ENCODE data around the gene FAM168B. TPM values are rescaled to one million over a fixed set of nuclear protein-coding genes. Genes with fewer than 3 reads are reported as not detected.

FAM168B gene
- total RNA-seq, 1 experiment from 2014 or later: 146 TPM

DNA sequence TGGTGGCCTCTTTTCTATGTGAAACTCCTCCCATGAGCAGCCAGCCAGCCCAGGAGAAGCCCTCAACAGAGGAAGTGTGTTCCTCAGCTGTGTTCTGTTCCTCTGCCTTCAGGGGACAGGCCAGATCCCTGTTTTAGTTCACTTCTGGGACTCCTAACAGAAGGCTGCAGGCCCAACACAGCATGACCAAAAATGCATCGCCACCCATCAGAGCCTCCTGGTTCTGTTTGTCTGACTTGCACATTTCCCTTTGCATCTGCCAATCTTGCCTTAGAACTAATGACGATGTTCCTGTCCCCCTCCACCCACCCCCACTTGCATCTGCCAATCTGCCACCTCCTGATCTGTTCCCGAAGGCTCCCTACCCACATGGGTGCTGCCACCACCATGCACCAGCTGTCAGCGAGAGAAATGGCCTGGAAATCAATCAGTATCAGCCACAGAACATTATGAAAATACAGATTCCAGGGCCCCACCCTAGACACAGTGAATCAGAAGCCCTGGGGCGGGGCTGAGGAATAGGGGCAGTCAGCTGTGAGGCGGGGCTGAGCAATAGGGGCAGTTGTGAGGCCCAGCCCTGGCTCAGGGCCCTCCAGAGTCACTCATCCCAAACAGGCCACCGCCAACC lies 51.0 kb downstream of the FAM168B start:
- no peaks in the 10 kb centered on the region for H3K9me3 ChIP-seq (replicated peaks)
- no peaks in the 10 kb centered on the region for H3K27me3 ChIP-seq
- no peaks in the 10 kb centered on the region; the same call in 1 of the 2 replicates for H3K36me3 ChIP-seq
- no peak overlapping the region for H3K4me3 ChIP-seq
- 0 out of 2 replicates have a peak, but pooled peaks cover 5% of the 10 kb centered on the region for H3K4me1 ChIP-seq
- no peak for DNase-seq
- no peak overlapping the region for H3K27ac ChIP-seq

GRCh38 chr2:131041402-131042147 lies 51.7 kb downstream of the FAM168B start:
- Histone ChIP-seq H3K9me3 (replicated peaks) (no peaks in the 10 kb centered on the region), H3K27me3 (no peaks in the 10 kb centered on the region), H3K4me3 (no peak overlapping the region), H3K36me3 (no peaks in the 10 kb centered on the region), H3K4me1 (0 out of 2 replicates have a peak, but pooled peaks cover 5% of the 10 kb centered on the region), H3K27ac (no peak overlapping the region)
- DNase-seq: no peak

DNA sequence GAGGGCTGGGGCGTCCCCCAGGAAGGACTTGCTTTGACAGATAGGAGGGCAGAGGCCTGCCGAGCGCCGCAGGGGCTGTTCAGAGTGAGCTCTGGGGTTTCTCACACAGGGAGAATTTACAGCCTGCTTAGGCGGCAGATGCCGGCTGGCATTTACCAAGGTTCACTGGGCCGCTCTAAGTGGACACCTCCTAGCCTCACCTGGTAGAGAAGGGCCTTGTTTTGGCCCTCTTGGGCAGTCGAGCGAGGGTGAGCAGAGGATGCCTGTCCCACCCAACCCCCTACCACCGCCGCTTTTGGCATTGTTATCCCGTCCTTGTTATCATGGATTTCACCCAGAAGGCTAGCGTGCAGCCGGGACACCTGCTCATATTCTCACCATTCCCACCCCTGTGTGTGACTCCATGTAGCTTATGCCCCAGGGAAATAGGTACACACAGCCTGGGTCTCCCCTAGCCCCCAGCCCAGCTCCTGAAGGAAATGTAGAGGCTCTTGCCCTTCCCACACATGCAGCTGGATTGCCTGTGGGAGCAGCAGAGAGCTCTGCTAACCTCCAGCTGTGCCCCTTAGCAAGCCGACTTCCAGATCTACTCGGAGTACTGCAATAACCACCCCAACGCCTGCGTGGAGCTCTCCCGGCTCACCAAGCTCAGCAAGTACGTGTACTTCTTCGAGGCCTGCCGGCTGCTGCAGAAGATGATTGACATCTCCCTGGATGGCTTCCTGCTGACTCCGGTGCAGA lies 52.4 kb downstream of the FAM168B start:
- DNase-seq: no peak
- no peak overlapping the region for H3K27ac ChIP-seq
- 0 out of 2 replicates have a peak, but pooled peaks cover 3% of the 10 kb centered on the region for H3K4me1 ChIP-seq
- no peaks in the 10 kb centered on the region for H3K36me3 ChIP-seq
- no peaks in the 10 kb centered on the region for H3K9me3 ChIP-seq (replicated peaks)
- H3K27me3 ChIP-seq: no peaks in the 10 kb centered on the region
- H3K4me3 ChIP-seq: no peak overlapping the region

DNA sequence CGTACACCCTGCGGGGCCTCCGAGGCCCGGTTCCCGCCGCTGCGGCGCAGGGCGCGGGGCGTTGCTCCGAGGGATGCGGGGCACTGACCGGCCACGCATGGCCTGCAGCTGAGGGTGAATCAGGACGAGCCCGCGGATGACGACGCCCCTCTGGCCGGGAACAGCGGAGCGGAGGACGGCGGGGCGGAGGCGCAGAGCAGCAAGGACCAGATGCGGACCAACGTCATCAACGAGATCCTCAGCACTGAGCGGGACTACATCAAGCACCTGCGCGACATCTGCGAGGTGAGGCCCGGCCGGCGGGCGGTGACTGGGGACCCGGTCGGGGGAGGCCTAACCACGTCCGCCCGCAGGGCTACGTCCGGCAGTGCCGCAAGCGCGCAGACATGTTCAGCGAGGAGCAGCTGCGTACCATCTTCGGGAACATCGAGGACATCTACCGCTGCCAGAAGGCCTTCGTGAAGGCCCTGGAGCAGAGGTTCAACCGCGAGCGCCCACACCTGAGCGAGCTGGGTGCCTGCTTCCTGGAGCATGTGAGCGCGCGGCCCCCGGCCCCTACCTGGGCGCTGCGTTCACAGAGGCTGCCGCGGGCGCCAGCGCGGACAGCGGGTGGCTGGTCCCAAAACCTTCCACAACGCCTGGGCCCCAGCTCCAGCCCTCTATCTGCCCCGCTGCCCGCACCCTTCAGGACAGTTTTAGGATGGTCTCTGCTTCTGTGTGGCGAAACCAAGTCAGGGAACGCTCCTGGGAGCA lies 53.2 kb downstream of the FAM168B start:
- Histone ChIP-seq H3K9me3 (replicated peaks) (no peaks in the 10 kb centered on the region), H3K27ac (no peak overlapping the region), H3K27me3 (no peaks in the 10 kb centered on the region), H3K4me3 (no peak overlapping the region), H3K4me1 (no peaks in the 10 kb centered on the region), H3K36me3 (no peaks in the 10 kb centered on the region)
- no peak for DNase-seq

GRCh38 chr2:131039535-131039907 lies 53.7 kb downstream of the FAM168B start:
- Histone ChIP-seq H3K27ac (no peak overlapping the region), H3K4me3 (no peak overlapping the region), H3K4me1 (no peaks in the 10 kb centered on the region), H3K36me3 (no peaks in the 10 kb centered on the region), H3K27me3 (no peaks in the 10 kb centered on the region), H3K9me3 (replicated peaks) (no peaks in the 10 kb centered on the region)
- no peak for DNase-seq

DNA sequence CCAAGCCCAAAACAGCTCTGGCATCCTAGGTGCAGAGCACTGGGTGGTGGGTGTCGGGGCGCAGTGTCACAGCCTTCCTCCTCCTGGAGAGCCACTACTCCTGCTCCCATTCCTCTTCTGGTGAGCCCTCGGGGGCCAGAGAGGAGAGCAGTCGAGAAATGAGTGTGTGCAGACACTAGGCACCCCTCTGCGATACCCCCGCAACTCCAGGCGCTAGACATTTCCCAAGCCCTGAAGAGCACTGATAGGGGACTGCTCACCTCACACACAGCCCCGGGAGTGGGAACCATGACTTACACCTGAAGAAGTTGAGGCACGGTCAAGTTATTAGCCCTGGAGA lies 54.2 kb downstream of the FAM168B start:
- no peaks in the 10 kb centered on the region for H3K36me3 ChIP-seq
- H3K9me3 ChIP-seq (replicated peaks): no peaks in the 10 kb centered on the region
- H3K27me3 ChIP-seq: no peaks in the 10 kb centered on the region
- no peak overlapping the region for H3K27ac ChIP-seq
- no peaks in the 10 kb centered on the region for H3K4me1 ChIP-seq
- DNase-seq: no peak
- H3K4me3 ChIP-seq: no peak overlapping the region

- no peaks in the 10 kb centered on the region for H3K27me3 ChIP-seq
- no peak overlapping the region for H3K4me3 ChIP-seq
- H3K36me3 ChIP-seq: no peaks in the 10 kb centered on the region
- H3K9me3 ChIP-seq (replicated peaks): no peaks in the 10 kb centered on the region
- no peak for DNase-seq
- no peaks in the 10 kb centered on the region for H3K4me1 ChIP-seq
- no peak overlapping the region for H3K27ac ChIP-seq
These were observed 54.8 kb downstream of the FAM168B start for GRCh38 chr2:131038258-131039100.

DNA sequence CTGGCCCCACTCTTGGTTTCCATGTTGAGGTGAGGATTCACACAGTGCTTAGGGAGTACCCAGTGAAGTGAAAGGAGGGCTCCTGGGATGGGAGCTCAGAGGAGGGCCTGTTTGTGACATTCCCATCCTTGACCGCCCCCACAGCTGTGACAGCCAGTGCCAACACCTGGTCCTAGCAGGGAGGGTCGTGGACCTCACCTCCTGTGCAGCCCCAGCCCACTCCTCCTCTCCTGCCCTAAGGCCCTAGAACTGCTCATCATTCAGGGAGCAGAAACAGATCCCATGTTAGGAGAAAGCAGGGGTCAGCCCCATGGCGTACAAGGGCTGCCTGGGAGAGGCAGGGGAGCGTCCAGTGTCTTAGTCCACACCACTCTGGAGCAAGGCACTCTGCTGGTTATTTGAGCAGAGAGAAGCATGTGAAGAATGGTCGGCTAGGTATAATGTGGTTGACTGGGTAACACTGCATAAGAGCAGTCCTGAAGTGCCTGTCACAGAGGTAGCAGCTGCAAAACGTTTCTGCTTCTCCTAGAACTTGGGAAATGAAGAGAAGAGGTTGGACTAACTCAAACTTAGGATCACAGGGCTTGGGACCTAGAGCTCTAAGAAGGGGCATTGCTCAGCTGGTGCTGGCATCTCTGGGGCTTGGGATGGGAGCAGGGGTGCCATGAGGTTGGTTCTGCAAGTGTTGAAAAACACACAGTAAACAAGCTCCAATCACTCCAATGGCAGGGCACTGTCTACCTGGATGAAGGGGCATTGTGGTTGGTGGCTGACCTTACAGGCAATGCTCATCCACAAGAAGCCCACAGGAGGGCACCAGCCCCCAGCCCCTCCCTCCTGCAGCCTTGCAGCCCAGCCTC lies 55.6 kb downstream of the FAM168B start:
- DNase-seq: no peak
- Histone ChIP-seq H3K4me1 (no peaks in the 10 kb centered on the region), H3K4me3 (no peak overlapping the region), H3K9me3 (replicated peaks) (no peaks in the 10 kb centered on the region), H3K27ac (no peak overlapping the region), H3K36me3 (no peaks in the 10 kb centered on the region), H3K27me3 (no peaks in the 10 kb centered on the region)

DNA sequence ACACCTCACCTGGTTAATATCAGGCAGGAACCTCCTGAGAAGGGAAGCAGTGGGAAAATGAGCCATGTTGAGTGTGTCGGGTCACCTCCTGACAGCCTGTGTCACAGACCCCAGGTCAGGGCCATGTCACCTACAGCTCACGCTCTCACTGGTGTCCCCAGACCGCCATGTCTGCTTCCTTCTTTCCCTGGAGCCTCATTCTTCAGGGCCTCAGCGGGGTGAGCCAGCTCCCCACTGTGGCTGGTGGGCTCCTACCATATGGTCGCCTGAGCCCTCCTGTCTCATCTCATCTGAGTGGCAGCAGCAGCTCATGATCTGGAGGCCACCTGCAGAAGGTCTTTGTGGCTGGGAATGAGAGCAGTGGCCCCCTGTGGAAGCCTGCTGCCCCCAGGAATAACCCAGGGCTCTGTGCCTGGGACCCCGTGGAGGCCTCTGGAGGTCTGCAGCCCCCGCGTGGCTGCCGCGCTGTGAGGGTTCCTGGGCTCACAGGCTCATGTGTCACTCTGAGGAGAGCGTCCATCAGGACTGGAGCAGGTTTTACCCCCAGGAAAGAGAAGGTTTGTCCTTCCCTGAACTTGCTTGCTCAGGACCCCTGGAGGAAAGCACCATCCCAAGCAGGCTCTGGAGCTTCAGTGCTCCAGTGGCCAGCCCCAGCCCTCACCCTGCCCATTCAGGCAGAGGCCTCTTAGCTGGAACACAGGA lies 56.4 kb downstream of the FAM168B start:
- Histone ChIP-seq H3K9me3 (replicated peaks) (no peaks in the 10 kb centered on the region), H3K27ac (no peak overlapping the region), H3K4me3 (no peak overlapping the region), H3K27me3 (no peaks in the 10 kb centered on the region), H3K36me3 (no peaks in the 10 kb centered on the region), H3K4me1 (no peaks in the 10 kb centered on the region)
- no peak for DNase-seq

GRCh38 chr2:131036269-131036668 lies 57.0 kb downstream of the FAM168B start:
- no peak for DNase-seq
- Histone ChIP-seq H3K4me3 (no peak overlapping the region), H3K36me3 (no peaks in the 10 kb centered on the region), H3K9me3 (replicated peaks) (no peaks in the 10 kb centered on the region), H3K27ac (no peak overlapping the region), H3K4me1 (no peaks in the 10 kb centered on the region), H3K27me3 (no peaks in the 10 kb centered on the region)

DNA sequence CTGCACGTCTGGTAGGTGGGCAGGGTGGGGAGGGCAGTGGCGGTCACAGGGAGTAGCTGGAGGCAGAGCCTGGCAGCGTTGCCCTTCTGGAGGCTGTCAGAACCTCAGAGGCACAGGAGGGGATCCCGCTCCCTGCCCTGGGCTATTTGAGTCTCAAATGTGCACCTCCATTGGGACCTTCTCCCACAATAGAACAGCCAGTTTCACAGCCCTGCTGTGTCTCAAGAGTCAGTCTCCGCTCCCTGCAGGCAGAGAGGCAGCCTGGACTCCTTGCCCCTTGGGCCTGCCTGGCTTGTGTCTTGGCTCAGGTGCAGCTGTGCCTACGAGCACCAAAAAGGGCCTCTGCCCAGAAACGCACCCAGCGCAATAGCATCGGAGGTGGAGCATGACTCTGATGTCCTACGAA lies 57.4 kb downstream of the FAM168B start:
- H3K9me3 ChIP-seq (replicated peaks): no peaks in the 10 kb centered on the region
- no peaks in the 10 kb centered on the region for H3K36me3 ChIP-seq
- DNase-seq: no peak
- no peak overlapping the region for H3K27ac ChIP-seq
- H3K4me3 ChIP-seq: no peak overlapping the region
- H3K4me1 ChIP-seq: no peaks in the 10 kb centered on the region
- H3K27me3 ChIP-seq: no peaks in the 10 kb centered on the region

DNA sequence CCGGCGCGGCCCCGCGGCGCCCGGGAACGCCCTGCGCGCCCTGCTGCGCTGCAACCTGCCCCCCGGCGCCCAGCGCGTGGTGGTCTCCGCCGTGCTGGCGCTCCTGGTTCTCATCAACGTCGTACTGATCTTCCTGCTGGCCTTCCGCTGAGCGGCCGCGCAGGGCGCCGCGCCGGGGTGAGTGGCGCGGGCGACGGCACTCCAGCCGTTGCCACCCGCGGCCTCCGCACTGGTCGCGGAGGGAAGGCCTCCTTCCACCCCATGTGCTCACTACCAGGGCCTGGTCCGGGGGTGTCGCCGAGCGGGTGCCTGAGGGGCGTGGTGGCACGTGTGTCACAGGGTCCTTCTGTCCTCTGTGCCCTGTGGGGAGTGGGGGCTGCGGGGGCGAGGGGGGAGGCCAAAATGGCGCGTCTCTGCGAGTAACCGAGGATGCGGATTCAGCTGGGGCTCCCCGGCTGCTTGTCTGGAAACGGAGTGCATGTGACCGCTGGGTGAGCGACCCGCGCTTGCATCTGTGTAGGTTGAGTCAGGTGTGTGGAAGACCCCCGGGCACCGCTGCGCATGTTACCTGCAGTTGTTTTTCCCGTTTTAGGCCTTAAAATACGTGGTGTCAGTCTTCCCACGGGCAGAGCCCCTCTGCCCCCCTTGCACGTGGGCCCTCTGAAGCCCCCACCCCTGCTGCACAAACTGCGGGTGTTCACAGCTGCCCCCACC lies 58.0 kb downstream of the FAM168B start:
- H3K4me1 ChIP-seq: no peaks in the 10 kb centered on the region
- H3K27ac ChIP-seq: no peak overlapping the region
- no peaks in the 10 kb centered on the region for H3K9me3 ChIP-seq (replicated peaks)
- no peaks in the 10 kb centered on the region for H3K27me3 ChIP-seq
- no peak for DNase-seq
- no peaks in the 10 kb centered on the region for H3K36me3 ChIP-seq
- no peak overlapping the region for H3K4me3 ChIP-seq

Measured in SJCRH30 (cell line).